Panc1 (cell line): ENCODE data around the gene OOEP. TPM values are rescaled to one million over a fixed set of nuclear protein-coding genes. Genes with fewer than 3 reads are reported as not detected.

Experiments used
- total RNA-seq: library from RNA; stranded (reverse); gene quantifications from one replicate; pipeline ENCODE4 v1.2.1, GENCODE V29; 2021; ENCODE audit not compliant: unreplicated experiment

OOEP gene
- total RNA-seq, 1 experiment from 2014 or later = 10.6 TPM

Other genes with a start within 250 kb of the OOEP start
- gene KHDC1L, start 144.4 kb downstream of the OOEP start, total RNA-seq = not detected
- 9.6 TPM for gene KHDC1, start 106.7 kb downstream of the OOEP start, total RNA-seq
- not detected for gene DPPA5, start 15.6 kb downstream of the OOEP start, total RNA-seq
- gene KHDC3L, start 7.2 kb downstream of the OOEP start, total RNA-seq = not detected
- 24.9 TPM for gene DDX43, start 24.9 kb upstream of the OOEP start, total RNA-seq
- 38.4 TPM for gene CGAS, start 82.4 kb upstream of the OOEP start, total RNA-seq
- 57.9 TPM for gene MTO1, start 91.8 kb upstream of the OOEP start, total RNA-seq
- gene EEF1A1, start 151.1 kb upstream of the OOEP start, total RNA-seq = 10,069 TPM